Bronchial epithelial cell (primary cell): ENCODE results near the gene KLHL26. TPM values are rescaled to one million over a fixed set of nuclear protein-coding genes. Genes with fewer than 3 reads are reported as not detected.

Experiments used
- DNase-seq: peaks from one replicate; pipeline ENCODE4 v3.0.0-alpha.2; 2010; ENCODE audit warnings: low read depth
- FAIRE-seq: peaks from 2 replicates; lab custom pipeline; 2011; peaks lifted over from hg19 to GRCh38; lab: Jason Lieb, UNC
- H3K27me3 ChIP-seq: 2 replicates; pipeline ENCODE4 v1.5.1; 2011; ENCODE audit warnings: low read length; ENCODE audit not compliant: control insufficient read depth, insufficient read depth
- H3K36me3 ChIP-seq: 2 replicates; pipeline ENCODE4 v1.5.1; 2011; ENCODE audit warnings: low read length; ENCODE audit not compliant: control insufficient read depth, insufficient read depth
- H3K4me3 ChIP-seq: 2 replicates; pipeline ENCODE4 v1.5.1; 2011; ENCODE audit warnings: mild to moderate bottlenecking, low read depth, low read length, control low read depth
- total RNA-seq: library from RNA; depleted of rRNA; stranded (reverse); fragments of >200 nt; gene quantifications from 2 replicates; pipeline ENCODE4 v1.2.1, GENCODE V29; 2014
- TF ChIP-seq, protein P1 (sequence below): IDR thresholded peaks from 2 replicates; pipeline ENCODE4 v1.5.1; 2011; ENCODE audit warnings: mild to moderate bottlenecking, moderate library complexity, low read length, control low read depth, inconsistent platforms; ENCODE audit not compliant: insufficient read depth, severe bottlenecking

KLHL26 gene
- total RNA-seq, 1 donor from 2014 or later: 3.2 TPM

DNA sequence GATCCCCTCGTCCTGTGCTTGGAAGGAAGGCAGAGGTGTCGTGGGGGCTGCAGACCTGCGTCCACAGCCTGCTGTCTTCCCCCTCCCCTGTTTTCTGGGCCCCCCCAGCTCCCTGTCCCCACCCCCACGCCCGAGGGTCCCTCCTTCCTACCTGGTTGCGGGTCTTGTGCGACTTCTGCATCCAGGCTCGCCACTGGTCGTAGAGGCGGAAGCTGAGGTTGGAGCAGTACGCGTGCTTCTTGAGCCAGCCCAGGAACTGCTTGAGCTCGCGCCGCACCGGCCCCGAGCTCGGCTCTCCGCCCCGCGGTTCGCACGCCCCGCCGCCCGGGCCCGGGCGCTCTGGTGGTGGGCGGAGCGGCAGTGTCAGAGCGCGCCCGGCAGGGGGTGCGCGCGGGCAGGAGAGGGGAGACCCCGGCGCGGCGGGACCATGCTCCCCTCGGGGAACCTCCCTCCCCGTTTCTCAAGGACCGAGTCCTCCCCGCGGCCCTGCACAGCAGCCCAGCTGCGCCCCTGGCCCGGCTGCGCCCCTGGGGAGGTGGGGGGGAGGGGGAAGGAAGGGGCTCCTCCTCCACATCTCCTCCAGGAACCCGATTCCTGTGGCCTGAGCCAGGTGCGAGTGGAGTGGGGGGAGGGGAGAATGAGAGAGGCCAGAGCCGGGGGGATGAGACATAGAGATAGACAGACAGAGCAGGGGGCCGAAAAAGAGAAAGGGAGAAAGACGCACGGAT lies 42.6 kb upstream of the KLHL26 start:
- H3K4me3 ChIP-seq: peak overlapping the region; percentile 25
- peak; percentile 32 for DNase-seq
- H3K36me3 ChIP-seq: no peaks in the 10 kb centered on the region
- no peaks in the 10 kb centered on the region for H3K27me3 ChIP-seq
- no peak for FAIRE-seq
- TF ChIP-seq, protein P1, sequence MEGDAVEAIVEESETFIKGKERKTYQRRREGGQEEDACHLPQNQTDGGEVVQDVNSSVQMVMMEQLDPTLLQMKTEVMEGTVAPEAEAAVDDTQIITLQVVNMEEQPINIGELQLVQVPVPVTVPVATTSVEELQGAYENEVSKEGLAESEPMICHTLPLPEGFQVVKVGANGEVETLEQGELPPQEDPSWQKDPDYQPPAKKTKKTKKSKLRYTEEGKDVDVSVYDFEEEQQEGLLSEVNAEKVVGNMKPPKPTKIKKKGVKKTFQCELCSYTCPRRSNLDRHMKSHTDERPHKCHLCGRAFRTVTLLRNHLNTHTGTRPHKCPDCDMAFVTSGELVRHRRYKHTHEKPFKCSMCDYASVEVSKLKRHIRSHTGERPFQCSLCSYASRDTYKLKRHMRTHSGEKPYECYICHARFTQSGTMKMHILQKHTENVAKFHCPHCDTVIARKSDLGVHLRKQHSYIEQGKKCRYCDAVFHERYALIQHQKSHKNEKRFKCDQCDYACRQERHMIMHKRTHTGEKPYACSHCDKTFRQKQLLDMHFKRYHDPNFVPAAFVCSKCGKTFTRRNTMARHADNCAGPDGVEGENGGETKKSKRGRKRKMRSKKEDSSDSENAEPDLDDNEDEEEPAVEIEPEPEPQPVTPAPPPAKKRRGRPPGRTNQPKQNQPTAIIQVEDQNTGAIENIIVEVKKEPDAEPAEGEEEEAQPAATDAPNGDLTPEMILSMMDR: peak; percentile 62

DNA sequence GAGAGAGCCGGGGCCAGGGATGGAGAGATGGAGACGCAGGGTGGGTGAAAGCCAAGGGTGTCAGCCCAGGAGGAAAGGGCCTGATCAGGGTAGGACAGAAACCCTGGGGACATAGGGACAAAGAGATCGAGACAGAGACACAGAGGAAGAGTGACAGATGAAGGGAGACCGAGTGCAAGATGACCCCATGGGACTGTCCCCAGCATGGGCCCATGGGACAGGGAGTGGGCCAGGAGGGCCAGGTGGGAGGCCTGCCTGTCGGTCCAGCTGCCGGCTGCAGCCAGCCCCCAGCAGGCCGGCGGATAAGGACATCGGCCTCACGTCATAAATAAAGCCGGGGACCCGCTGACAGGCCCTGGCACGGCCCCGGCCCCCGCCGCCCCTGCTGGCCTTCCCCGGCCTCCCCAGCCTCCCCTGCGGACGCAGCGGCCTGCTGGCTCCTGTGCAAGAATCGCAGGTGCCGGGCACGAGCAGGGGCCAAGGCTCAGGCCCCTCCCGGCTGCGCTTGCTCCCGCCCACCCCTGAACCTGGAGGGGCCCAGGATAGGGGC lies 41.9 kb upstream of the KLHL26 start:
- DNase-seq (no peak), FAIRE-seq (no peak)
- Histone ChIP-seq H3K36me3 (no peaks in the 10 kb centered on the region), H3K27me3 (no peaks in the 10 kb centered on the region), H3K4me3 (no peak overlapping the region)
- TF ChIP-seq, protein P1: no peak

DNA sequence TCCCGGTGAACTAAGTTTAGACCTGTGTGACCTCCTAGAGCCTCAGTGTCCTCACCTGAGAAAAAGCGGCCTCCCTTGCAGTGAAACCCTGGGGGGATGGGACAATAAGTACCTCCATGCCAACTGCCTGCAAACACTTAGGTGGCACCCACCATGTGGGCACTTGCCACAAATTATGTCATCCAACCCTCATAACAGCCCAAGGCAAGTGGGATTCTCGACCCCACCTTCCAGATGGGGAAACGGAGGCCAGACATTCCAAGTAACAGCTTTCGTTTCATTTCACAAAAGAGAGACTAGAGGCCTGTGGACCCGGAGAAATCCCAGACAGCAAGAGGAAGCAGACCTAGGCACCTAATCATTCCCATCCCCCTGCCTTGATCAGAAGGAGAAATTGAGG lies 41.4 kb upstream of the KLHL26 start:
- no peak for FAIRE-seq
- H3K4me3 ChIP-seq: no peak overlapping the region
- TF ChIP-seq, protein P1: no peak
- DNase-seq: no peak
- no peaks in the 10 kb centered on the region for H3K27me3 ChIP-seq
- H3K36me3 ChIP-seq: no peaks in the 10 kb centered on the region

DNA sequence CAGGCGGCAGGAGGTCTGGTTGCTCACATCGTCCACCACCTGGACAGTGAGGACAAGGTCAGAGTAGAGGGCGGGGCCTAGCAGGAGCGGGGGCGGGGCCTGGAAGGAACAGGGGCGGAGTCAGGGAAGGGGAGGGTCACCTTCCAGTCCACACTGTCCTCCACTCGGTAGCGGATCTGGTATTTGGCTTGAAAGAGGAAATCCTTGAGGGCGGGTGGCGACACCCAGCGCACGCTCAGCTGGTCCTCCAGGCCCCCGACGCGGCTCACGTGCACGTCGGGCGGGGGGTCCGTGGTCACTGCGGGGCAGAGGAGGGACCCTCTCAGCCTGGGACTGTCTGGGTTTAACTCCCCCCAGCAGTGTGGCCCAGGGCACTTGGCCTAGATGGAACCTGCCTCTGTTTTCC lies 40.1 kb upstream of the KLHL26 start:
- H3K36me3 ChIP-seq: no peaks in the 10 kb centered on the region
- FAIRE-seq: no peak
- no peak overlapping the region for H3K4me3 ChIP-seq
- DNase-seq: no peak
- H3K27me3 ChIP-seq: no peaks in the 10 kb centered on the region
- TF ChIP-seq, protein P1: no peak

DNA sequence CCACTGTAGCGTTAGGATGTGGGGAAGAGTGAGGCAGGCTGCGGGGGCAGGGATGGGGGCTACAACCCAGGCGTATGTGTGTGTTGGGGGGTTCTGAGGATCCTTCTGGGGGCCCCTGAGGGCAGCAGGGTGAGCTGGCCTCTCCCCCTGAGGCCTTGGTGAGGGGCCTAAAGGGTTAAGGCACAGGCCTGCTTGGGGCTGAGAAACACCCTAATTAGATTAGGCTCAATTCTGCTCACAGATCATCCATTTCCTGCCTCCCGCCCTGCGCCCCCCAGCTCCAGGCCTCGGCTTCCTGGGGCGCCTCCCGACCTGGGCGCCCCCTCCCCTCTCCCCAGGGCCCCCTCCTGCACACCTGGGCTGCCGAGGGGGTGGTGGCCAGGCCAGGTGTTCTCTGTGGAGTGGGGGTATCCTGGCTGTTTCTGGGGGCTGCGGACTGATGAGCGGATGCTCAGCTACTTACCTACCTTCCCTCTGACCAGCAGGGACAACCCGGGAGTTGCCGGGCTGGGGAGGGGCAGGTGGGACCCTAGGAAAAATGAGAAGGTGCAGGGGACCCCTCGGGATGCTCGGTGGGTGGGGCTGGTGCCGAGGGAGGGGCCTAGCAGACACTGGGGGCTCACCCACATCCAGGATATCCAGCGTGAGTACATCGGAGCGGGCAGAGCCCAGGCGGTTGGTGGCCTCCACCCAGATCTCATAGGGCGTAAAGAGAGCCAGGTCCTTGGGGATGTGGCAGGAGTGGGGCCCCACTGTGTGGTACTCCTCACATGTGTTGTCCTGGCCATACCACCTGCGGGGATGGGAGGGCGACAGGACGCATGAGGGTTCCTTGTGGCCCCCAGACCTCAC lies 38.8 kb upstream of the KLHL26 start:
- no peak for FAIRE-seq
- Histone ChIP-seq H3K36me3 (no peaks in the 10 kb centered on the region), H3K27me3 (no peaks in the 10 kb centered on the region), H3K4me3 (no peak overlapping the region)
- no peak for DNase-seq
- TF ChIP-seq, protein P1: no peak
